Measurements from ENCODE around the gene QDPR. TPM values are rescaled to one million over a fixed set of nuclear protein-coding genes. Genes with fewer than 3 reads are reported as not detected.

Gene QDPR
- total and polyA plus RNA-seq, 9 of the 15 experiments (the other 6 are each of a cell fraction or from before 2014, with no cell fraction given): 5.7 to 29.7 (median 17.2) TPM

GRCh38 chr4:17502756-17503155 lies 9.1 kb downstream of the QDPR start (continued):
- TF ChIP-seq HBP1 (CRISPR knock-in tag; IDR thresholded peaks at IDR 0.05) (no peak), POLR2G (IDR thresholded peaks at IDR 0.05; ENCODE audit: low read depth, low read length) (no peak), NFYB (IDR thresholded peaks at IDR 0.05; ENCODE audit: extremely low read depth, insufficient read length) (no peak), RAD51 (IDR thresholded peaks at IDR 0.05; ENCODE audit: borderline replicate concordance, low read depth) (no peak)

- CTCF ChIA-PET (ENCODE audit: low intra/inter-chr PET ratio): no interaction called here
- Histone ChIP-seq H3K27me3 (ENCODE audit: control insufficient read depth in 2 of 2, insufficient read depth in 2 of 2, low read length in 2 of 2) (no peaks in the 10 kb centered on the region), H3K79me2 (ENCODE audit: control insufficient read depth, insufficient read depth, low read length) (no peaks in the 10 kb centered on the region), H4K20me1 (replicated peaks; ENCODE audit: control insufficient read depth, insufficient read depth, low read length) (no peaks in the 10 kb centered on the region), H3K9me3 (replicated peaks; ENCODE audit: control insufficient read depth, insufficient read depth, low read depth, low read length) (no peaks in the 10 kb centered on the region), H2AFZ (ENCODE audit: low read depth, low read length) (no peak overlapping the region), H3K4me1 (replicated peaks in 1 of 2; ENCODE audit: control insufficient read depth in 2 of 2, insufficient read depth in 2 of 2, low read length in 2 of 2) (0 out of 5 replicates have a peak, but pooled peaks cover 0 to 4% of the 10 kb centered on the region in 2 experiments), H3K4me2 (ENCODE audit: insufficient read depth, low read length) (no peak overlapping the region), H3K36me3 (ENCODE audit: control insufficient read depth, insufficient read depth, low read length) (peaks cover 80% of the 10 kb centered on the region), H3K9ac (ENCODE audit: insufficient read depth in 1 of 2, low read depth in 2 of 2, low read length in 2 of 2) (no peak overlapping the region), H3K4me3 (no peak overlapping the region), H3K27ac (ENCODE audit: extremely low read depth, low read depth, low read length) (no peak overlapping the region), H3K9me1 (ENCODE audit: control insufficient read depth, insufficient read depth, low read length) (no peaks in the 10 kb centered on the region)
- no peak for DNase-seq (ENCODE audit: extremely low read depth in 1 of 4, low spot score in 3 of 4)
- in situ Hi-C loops (cut with MboI) (no loop called here), intact Hi-C loops (cut with micrococcal nuclease) (no loop called here)
- POLR2A ChIA-PET: interaction anchor here (1.1 kb wide), 1 partner anchor 23 kb away, joined by 3 read pairs; no protein-coding TSS in a partner anchor
- ATAC-seq: no peak
- no peak for FAIRE-seq
- no TSS peak for BruUV-seq (replicated peaks)
- no peak for TF ChIP-seq PKNOX1 (IDR thresholded peaks at IDR 0.05)
- no peak for TF ChIP-seq AFF1 (IDR thresholded peaks at IDR 0.05; ENCODE audit: low read depth in 1 of 2, partially characterized antibody in 2 of 2)
- no peak for TF ChIP-seq ELF4 (CRISPR knock-in tag; IDR thresholded peaks at IDR 0.05)
- TF ChIP-seq NFIX (CRISPR knock-in tag; IDR thresholded peaks at IDR 0.05; ENCODE audit: low read depth): no peak
- no peak for TF ChIP-seq CBFA2T3 (IDR thresholded peaks at IDR 0.05)
- no peak for TF ChIP-seq ZNF778 (CRISPR knock-in tag; IDR thresholded peaks at IDR 0.05)
- TF ChIP-seq ZBTB5 (IDR thresholded peaks at IDR 0.05): no peak
- no peak for TF ChIP-seq MXI1 (IDR thresholded peaks at IDR 0.05; ENCODE audit: low read depth, low read length)
- TF ChIP-seq EP400 (IDR thresholded peaks at IDR 0.05): no peak
- TF ChIP-seq ZNF274 (IDR thresholded peaks at IDR 0.05; ENCODE audit: borderline replicate concordance, low read depth, low read length): no peak
Observed at GRCh38 chr4:17500574-17500973, 11.3 kb downstream of the QDPR start.

Data from K562 (cell line).